Activated naive CD8-positive, alpha-beta T cell treated with anti-CD3 and anti-CD28 coated beads for 36 hours (primary cell): ENCODE data around the gene TBC1D4. TPM values are rescaled to one million over a fixed set of nuclear protein-coding genes. Genes with fewer than 3 reads are reported as not detected.
"Not testable (repeated sequence)": the region's sequence is repeated elsewhere in the genome, so short reads cannot be mapped to it uniquely, and the experiment has no call there.

Experiments used
- DNase-seq: peaks from one replicate; pipeline ENCODE4 v3.0.0; 2021
- H3K27ac Mint-ChIP-seq: one replicate; pipeline ENCODE4 v1.8.0; 2022; ENCODE audit warnings: mild to moderate bottlenecking, moderate library complexity, mixed read lengths
- H3K27me3 Mint-ChIP-seq: one replicate; pipeline ENCODE4 v1.8.0; 2022; ENCODE audit warnings: mild to moderate bottlenecking, mixed read lengths
- H3K36me3 Mint-ChIP-seq: one replicate; pipeline ENCODE4 v1.8.0; 2021; ENCODE audit warnings: mild to moderate bottlenecking, mixed read lengths
- H3K4me1 Mint-ChIP-seq: one replicate; pipeline ENCODE4 v1.8.0; 2021; ENCODE audit warnings: mixed read lengths
- H3K4me3 Mint-ChIP-seq: one replicate; pipeline ENCODE4 v1.8.0; 2022; ENCODE audit warnings: mild to moderate bottlenecking, moderate library complexity, mixed read lengths
- H3K9me3 Mint-ChIP-seq: one replicate; pipeline ENCODE4 v1.8.0; 2022; ENCODE audit warnings: mixed read lengths
- total RNA-seq, 2 experiments: library from RNA; stranded (reverse); gene quantifications; one replicate each; pipeline ENCODE4 v1.2.3, GENCODE V29; 2021

Gene TBC1D4
- total RNA-seq, 2 experiments from 2014 or later, result 41.7 to 46.1 TPM

GRCh38 chr13:75268481-75268880, 213.5 kb downstream of the TBC1D4 start:
- H3K4me3 Mint-ChIP-seq, H3K27me3 Mint-ChIP-seq, H3K4me1 Mint-ChIP-seq, H3K36me3 Mint-ChIP-seq, H3K27ac Mint-ChIP-seq, DNase-seq, H3K9me3 Mint-ChIP-seq: not testable (repeated sequence)

- Mint-ChIP-seq H3K9me3 (no peaks in the 10 kb centered on the region), H3K27ac (no peak overlapping the region), H3K27me3 (no peaks in the 10 kb centered on the region), H3K36me3 (no peaks in the 10 kb centered on the region), H3K4me3 (no peak overlapping the region), H3K4me1 (peaks cover 4% of the 10 kb centered on the region)
- no peak for DNase-seq
Measured at GRCh38 chr13:75264611-75265010, 217.4 kb downstream of the TBC1D4 start.

DNA sequence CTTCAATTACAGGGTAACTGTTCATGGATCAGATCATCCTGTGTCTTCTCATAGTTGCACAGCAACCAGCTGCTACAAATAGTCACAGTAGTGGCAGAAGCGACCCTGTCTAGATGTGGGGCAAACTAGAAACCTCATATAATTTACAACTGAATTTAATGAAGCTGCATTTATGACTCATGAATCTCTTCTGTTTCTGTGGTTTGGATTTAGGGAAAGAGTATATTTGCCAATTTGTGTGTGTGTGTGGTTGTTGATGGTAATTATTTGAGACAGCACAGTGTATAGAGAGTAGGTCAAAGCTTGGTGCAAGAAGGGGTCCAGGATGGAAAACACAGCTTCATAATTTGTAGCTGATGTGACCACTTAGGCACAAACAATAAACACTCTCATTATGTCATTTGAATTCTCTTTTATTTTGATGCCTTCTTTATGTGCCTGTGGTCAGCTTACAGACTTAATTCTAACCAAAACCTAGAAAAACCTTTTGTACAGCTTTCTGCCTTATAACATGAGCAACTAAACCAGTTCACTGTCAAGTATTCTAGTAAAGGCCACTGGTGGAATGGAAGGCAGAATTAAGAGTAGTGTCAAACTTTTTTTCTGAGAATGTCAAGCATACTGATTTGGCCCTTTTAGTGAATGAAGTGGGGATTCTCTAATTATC, 218.1 kb downstream of the TBC1D4 start:
- Mint-ChIP-seq H3K27ac (no peak overlapping the region), H3K4me3 (no peak overlapping the region), H3K27me3 (no peaks in the 10 kb centered on the region), H3K9me3 (no peaks in the 10 kb centered on the region), H3K36me3 (no peaks in the 10 kb centered on the region), H3K4me1 (peaks cover 4% of the 10 kb centered on the region)
- no peak for DNase-seq

DNA sequence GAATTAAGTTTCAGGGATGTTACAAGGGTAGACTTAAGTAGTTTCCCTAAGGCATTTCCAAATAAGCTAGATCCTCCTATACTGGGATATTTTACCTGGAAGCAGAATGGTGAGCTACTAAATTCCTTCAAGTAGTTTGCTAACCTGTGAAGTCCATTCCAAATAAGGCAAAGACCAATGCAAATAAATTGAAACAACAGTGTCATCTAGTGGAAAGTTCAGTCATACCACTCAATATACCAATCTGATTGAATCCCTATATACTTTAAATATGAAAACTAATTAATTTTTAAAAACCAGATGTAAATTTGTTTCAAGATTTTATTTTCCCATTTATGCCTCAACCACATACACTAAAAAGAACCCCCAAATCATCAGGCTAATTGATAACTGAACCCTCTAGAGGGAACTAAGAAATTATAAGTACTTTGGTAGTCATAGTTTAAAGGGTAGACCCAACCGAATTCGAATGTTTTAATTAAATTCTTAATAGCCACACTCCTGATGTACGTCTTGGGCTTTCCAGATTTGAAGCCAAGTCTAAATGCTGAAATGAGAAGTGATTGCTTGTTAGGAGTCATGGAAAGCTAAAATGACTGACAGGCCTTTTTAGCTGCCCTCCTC, 223.7 kb downstream of the TBC1D4 start:
- Mint-ChIP-seq H3K9me3 (no peaks in the 10 kb centered on the region), H3K4me1 (peaks cover 6% of the 10 kb centered on the region), H3K27me3 (no peaks in the 10 kb centered on the region), H3K36me3 (no peaks in the 10 kb centered on the region), H3K27ac (no peak overlapping the region), H3K4me3 (no peak overlapping the region)
- no peak for DNase-seq

GRCh38 chr13:75256922-75257321, 225.0 kb downstream of the TBC1D4 start:
- Mint-ChIP-seq H3K9me3 (no peaks in the 10 kb centered on the region), H3K4me3 (no peak overlapping the region), H3K36me3 (no peaks in the 10 kb centered on the region), H3K4me1 (peaks cover 6% of the 10 kb centered on the region), H3K27ac (no peak overlapping the region), H3K27me3 (no peaks in the 10 kb centered on the region)
- DNase-seq, result no peak

GRCh38 chr13:75255653-75256052, 226.3 kb downstream of the TBC1D4 start:
- Mint-ChIP-seq H3K9me3 (no peaks in the 10 kb centered on the region), H3K4me3 (no peak overlapping the region), H3K27me3 (peaks cover 4% of the 10 kb centered on the region), H3K4me1 (peaks cover 6% of the 10 kb centered on the region), H3K27ac (no peak overlapping the region), H3K36me3 (no peaks in the 10 kb centered on the region)
- DNase-seq, result no peak

DNA sequence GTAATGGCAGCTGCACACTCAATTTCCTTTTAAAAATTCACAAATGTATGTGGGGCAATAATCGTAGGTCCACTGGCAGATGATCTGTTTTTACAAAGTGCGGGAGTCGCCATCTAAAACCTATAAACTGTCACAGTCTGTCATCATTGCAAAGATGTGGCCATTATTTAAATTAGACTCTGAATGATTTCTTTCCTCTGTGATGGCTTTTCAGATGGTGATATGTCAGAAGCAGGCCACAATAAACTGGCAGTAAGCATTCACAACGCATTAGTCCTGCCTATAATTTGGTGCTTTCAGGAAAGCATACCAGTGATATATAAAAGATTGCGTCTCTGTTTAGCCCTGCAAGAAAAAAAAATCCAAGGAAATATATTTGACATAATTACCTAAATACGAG, 226.8 kb downstream of the TBC1D4 start:
- H3K4me1 Mint-ChIP-seq, result peaks cover 6% of the 10 kb centered on the region
- H3K9me3 Mint-ChIP-seq, result no peaks in the 10 kb centered on the region
- no peak overlapping the region for H3K4me3 Mint-ChIP-seq
- no peaks in the 10 kb centered on the region for H3K36me3 Mint-ChIP-seq
- no peak overlapping the region for H3K27ac Mint-ChIP-seq
- peaks cover 4% of the 10 kb centered on the region for H3K27me3 Mint-ChIP-seq
- DNase-seq, result no peak

GRCh38 chr13:75251188-75251587, 230.8 kb downstream of the TBC1D4 start:
- no peak for DNase-seq
- Mint-ChIP-seq H3K36me3 (no peaks in the 10 kb centered on the region), H3K27me3 (peaks cover 7% of the 10 kb centered on the region), H3K4me3 (no peak overlapping the region), H3K27ac (no peak overlapping the region), H3K4me1 (no peaks in the 10 kb centered on the region), H3K9me3 (no peaks in the 10 kb centered on the region)

DNA sequence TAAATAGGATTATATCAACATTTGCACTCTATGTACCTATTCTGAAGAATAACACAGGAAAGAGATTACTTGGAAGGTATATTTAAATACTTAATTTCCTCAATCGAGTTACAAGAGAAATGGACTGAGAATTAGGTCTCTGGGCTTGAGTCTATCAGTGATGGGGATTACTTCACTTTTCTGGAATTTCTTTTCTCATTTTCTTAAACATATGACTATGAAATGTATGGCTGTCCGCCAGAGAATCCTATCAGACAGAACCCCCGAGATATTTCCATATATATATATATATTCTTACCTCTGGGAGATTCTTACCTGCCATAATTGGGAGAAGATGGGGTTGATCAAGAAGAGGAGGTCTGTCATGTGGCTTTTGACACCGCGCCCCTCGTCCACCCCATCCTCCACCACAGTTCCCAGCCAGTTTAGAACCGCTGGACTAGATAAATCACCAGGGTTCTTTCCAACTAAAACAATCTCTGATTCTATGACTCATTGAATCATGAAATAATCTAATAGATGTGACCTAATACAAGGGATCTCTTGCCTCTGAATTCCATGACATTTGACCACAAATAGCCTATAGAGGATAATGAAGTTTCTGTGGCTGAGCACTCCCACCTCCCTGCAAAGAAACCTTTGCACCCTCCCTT, 231.3 kb downstream of the TBC1D4 start:
- Mint-ChIP-seq H3K27ac (no peak overlapping the region), H3K4me1 (no peaks in the 10 kb centered on the region), H3K27me3 (peaks cover 7% of the 10 kb centered on the region), H3K9me3 (peaks cover 4% of the 10 kb centered on the region), H3K4me3 (no peak overlapping the region), H3K36me3 (peaks cover 1% of the 10 kb centered on the region)
- no peak for DNase-seq

GRCh38 chr13:75245578-75245977, 236.4 kb downstream of the TBC1D4 start:
- peaks cover 16% of the 10 kb centered on the region for H3K9me3 Mint-ChIP-seq
- DNase-seq, H3K4me3 Mint-ChIP-seq, H3K36me3 Mint-ChIP-seq, H3K27me3 Mint-ChIP-seq, H3K4me1 Mint-ChIP-seq, H3K27ac Mint-ChIP-seq: not testable (repeated sequence)

- not testable (repeated sequence) for H3K27me3 Mint-ChIP-seq, H3K27ac Mint-ChIP-seq, H3K4me3 Mint-ChIP-seq, DNase-seq, H3K36me3 Mint-ChIP-seq, H3K4me1 Mint-ChIP-seq
- H3K9me3 Mint-ChIP-seq, result peaks cover 16% of the 10 kb centered on the region
Measured at GRCh38 chr13:75240240-75240639, 241.7 kb downstream of the TBC1D4 start.

- H3K36me3 Mint-ChIP-seq, result no peaks in the 10 kb centered on the region
- DNase-seq, result no peak
- H3K4me1 Mint-ChIP-seq, result no peaks in the 10 kb centered on the region
- H3K4me3 Mint-ChIP-seq, result no peak overlapping the region
- H3K27ac Mint-ChIP-seq, result no peak overlapping the region
- H3K27me3 Mint-ChIP-seq, result no peaks in the 10 kb centered on the region
- H3K9me3 Mint-ChIP-seq, result peaks cover 11% of the 10 kb centered on the region
Measured at GRCh38 chr13:75236774-75237173, 245.2 kb downstream of the TBC1D4 start.

Other genes starting within 250 kb of the TBC1D4 start
- 10 to 100 TPM; 94.1 to 98.1 TPM for gene COMMD6, start 55.7 kb upstream of the TBC1D4 start, total RNA-seq
- gene UCHL3, start 67.6 kb upstream of the TBC1D4 start, total RNA-seq, result 10 to 100 TPM; 44.7 to 48.0 TPM
- 10 to 100 TPM; 14.1 to 15.7 TPM for gene LMO7, start 154.2 kb upstream of the TBC1D4 start, total RNA-seq